Osteoblast (primary cell): ENCODE data around the gene HAPLN1. TPM values are rescaled to one million over a fixed set of nuclear protein-coding genes. Genes with fewer than 3 reads are reported as not detected.

Experiments used
- DNase-seq: peaks from one replicate; pipeline ENCODE4 v3.0.0; 2011; ENCODE audit warnings: low spot score, mixed read lengths; ENCODE audit not compliant: insufficient read length; ENCODE audit errors: missing footprints
- H2AFZ ChIP-seq: 2 replicates; pipeline ENCODE4 v1.6.0; 2011; ENCODE audit warnings: mild to moderate bottlenecking, low read length
- H3K27ac ChIP-seq: 2 replicates; pipeline ENCODE4 v1.5.1; 2011; ENCODE audit warnings: mild to moderate bottlenecking, low read depth, low read length, moderate library complexity
- H3K27me3 ChIP-seq: 2 replicates; pipeline ENCODE4 v1.6.0; 2012; ENCODE audit warnings: mild to moderate bottlenecking, control low read depth, inconsistent platforms, low read length, moderate library complexity; ENCODE audit not compliant: insufficient read depth
- H3K36me3 ChIP-seq: 2 replicates; pipeline ENCODE4 v1.5.1; 2011; ENCODE audit warnings: mild to moderate bottlenecking, low read length, control low read depth, moderate library complexity; ENCODE audit not compliant: insufficient read depth
- H3K4me1 ChIP-seq: 2 replicates; pipeline ENCODE4 v1.5.1; 2011; ENCODE audit warnings: mild to moderate bottlenecking, low read length, control low read depth, moderate library complexity; ENCODE audit not compliant: insufficient read depth
- H3K4me2 ChIP-seq: 2 replicates; pipeline ENCODE4 v1.6.0; 2011; ENCODE audit warnings: mild to moderate bottlenecking, low read length; ENCODE audit not compliant: insufficient read depth
- H3K4me3 ChIP-seq: fragments of 200-600 bp; sonication (generic); 3 replicates; pipeline ENCODE4 v1.5.1; 2012; ENCODE audit warnings: mild to moderate bottlenecking, low read length, inconsistent platforms; ENCODE audit not compliant: insufficient read depth
- H3K79me2 ChIP-seq: 2 replicates; pipeline ENCODE4 v1.6.0; 2012; ENCODE audit warnings: mild to moderate bottlenecking, low read length, control low read depth, inconsistent platforms; ENCODE audit not compliant: insufficient read depth
- H3K9me3 ChIP-seq: 2 replicates; pipeline ENCODE4 v1.5.1; 2011; ENCODE audit warnings: low read depth, low read length, control low read depth
- H4K20me1 ChIP-seq: 2 replicates; pipeline ENCODE4 v1.6.0; 2012; ENCODE audit warnings: mild to moderate bottlenecking, low read length, control low read depth; ENCODE audit not compliant: insufficient read depth
- CTCF ChIP-seq: IDR thresholded peaks from 2 replicates; pipeline ENCODE4 v1.5.1; 2011; ENCODE audit warnings: mild to moderate bottlenecking, low read depth, low read length, moderate library complexity; ENCODE audit errors: extremely low read depth
- total RNA-seq: library from RNA; depleted of rRNA; stranded (reverse); fragments of >200 nt; gene quantifications from 2 replicates; pipeline ENCODE4 v1.2.3, GENCODE V29; 2012

Gene HAPLN1
- total RNA-seq, 1 donor: 18.8 TPM

- Histone ChIP-seq H3K4me1 (peaks cover 6% of the 10 kb centered on the region), H3K36me3 (peaks cover 3% of the 10 kb centered on the region), H3K4me3 (no peak overlapping the region), H3K9me3 (peaks cover 3% of the 10 kb centered on the region), H3K4me2 (no peak overlapping the region), H3K27ac (no peak overlapping the region), H3K27me3 (no peaks in the 10 kb centered on the region), H2AFZ (no peak overlapping the region), H3K79me2 (peaks cover 7% of the 10 kb centered on the region), H4K20me1 (no peaks in the 10 kb centered on the region)
- no peak for TF ChIP-seq CTCF
- no peak for DNase-seq
Measured at GRCh38 chr5:83709973-83710372, 10.7 kb downstream of the HAPLN1 start.

GRCh38 chr5:83708170-83708569 lies 12.5 kb downstream of the HAPLN1 start:
- no peak for TF ChIP-seq CTCF
- H3K79me2 ChIP-seq: peaks cover 5% of the 10 kb centered on the region
- no peaks in the 10 kb centered on the region for H3K4me1 ChIP-seq
- H2AFZ ChIP-seq: no peak overlapping the region
- H4K20me1 ChIP-seq: no peaks in the 10 kb centered on the region
- peaks cover 3% of the 10 kb centered on the region for H3K36me3 ChIP-seq
- DNase-seq: no peak
- H3K27ac ChIP-seq: no peak overlapping the region
- no peak overlapping the region for H3K4me2 ChIP-seq
- H3K27me3 ChIP-seq: no peaks in the 10 kb centered on the region
- no peak overlapping the region for H3K4me3 ChIP-seq
- peaks cover 5% of the 10 kb centered on the region for H3K9me3 ChIP-seq

- no peak overlapping the region for H3K4me2 ChIP-seq
- H3K27ac ChIP-seq: no peak overlapping the region
- H3K9me3 ChIP-seq: peaks cover 5% of the 10 kb centered on the region
- H3K36me3 ChIP-seq: no peaks in the 10 kb centered on the region
- H2AFZ ChIP-seq: no peak overlapping the region
- H3K27me3 ChIP-seq: no peaks in the 10 kb centered on the region
- H4K20me1 ChIP-seq: no peaks in the 10 kb centered on the region
- no peaks in the 10 kb centered on the region for H3K4me1 ChIP-seq
- no peak for TF ChIP-seq CTCF
- H3K79me2 ChIP-seq: peaks cover 8% of the 10 kb centered on the region
- no peak overlapping the region for H3K4me3 ChIP-seq
- no peak for DNase-seq
Measured at GRCh38 chr5:83703059-83703458, 17.6 kb downstream of the HAPLN1 start.

- Histone ChIP-seq H3K4me2 (no peak overlapping the region), H3K9me3 (peaks cover 5% of the 10 kb centered on the region), H3K36me3 (no peaks in the 10 kb centered on the region), H3K27me3 (no peaks in the 10 kb centered on the region), H3K79me2 (peaks cover 4% of the 10 kb centered on the region), H4K20me1 (no peaks in the 10 kb centered on the region), H3K4me1 (no peaks in the 10 kb centered on the region), H3K4me3 (no peak overlapping the region), H2AFZ (no peak overlapping the region), H3K27ac (no peak overlapping the region)
- TF ChIP-seq CTCF: no peak
- DNase-seq: no peak
Measured at GRCh38 chr5:83701886-83702285, 18.8 kb downstream of the HAPLN1 start.
